Right lobe of liver (tissue), 6 donors: ENCODE measurements around the gene REN. TPM values are rescaled to one million over a fixed set of nuclear protein-coding genes. Genes with fewer than 3 reads are reported as not detected.

Source experiments
- ATAC-seq, 4 donors: fragments of 200-7000 bp; cut with Tn5 transposase; one replicate each; pipeline ENCODE4 v1.9.1; 2020; ENCODE audit warnings: mild to moderate bottlenecking in 4 of 4, moderate library complexity in 4 of 4
- DNase-seq, 3 donors: peaks; one replicate each; pipeline ENCODE4 v3.0.0-alpha.2; 2020
- H3K27ac ChIP-seq, 3 donors: fragments of 200-600 bp; one replicate each; pipeline ENCODE4 v1.8.0; 2022
- H3K27me3 ChIP-seq, 2 donors: fragments of 200-600 bp; one replicate each; pipeline ENCODE4 v1.8.0; 2022
- H3K36me3 ChIP-seq, 4 donors: fragments of 200-600 bp; sonication (generic) in 1 of 4; one replicate each; pipeline versions ENCODE4 v1.5.1 to v1.8.0; 2017 to 2022; ENCODE audit warnings: control low read depth in 1 of 4
- H3K4me1 ChIP-seq, 4 donors: fragments of 200-600 bp; sonication (generic) in 1 of 4; one replicate each; pipeline versions ENCODE4 v1.5.1 to v1.8.0; 2017 to 2022; ENCODE audit warnings: control low read depth in 1 of 4
- H3K4me3 ChIP-seq, 3 donors: fragments of 200-600 bp; one replicate each; pipeline ENCODE4 v1.8.0; 2022
- H3K9me3 ChIP-seq, 4 donors: fragments of 200-600 bp; sonication (generic) in 1 of 4; one replicate each; pipeline versions ENCODE4 v1.5.1 to v1.8.0; 2017 to 2022; ENCODE audit warnings: control low read depth in 1 of 4
- POLR2A ChIP-seq: fragments of 450-650 bp; IDR thresholded peaks from one replicate; pipeline ENCODE4 v1.6.1; 2017; ENCODE audit warnings: antibody characterized with exemption, mild to moderate bottlenecking
- WGBS: methylation state at CpG from one replicate; pipeline ENCODE4 v1.1.6; 2018; ENCODE audit warnings: low coverage, low lambda C conversion rate; ENCODE audit not compliant: insufficient coverage; ENCODE audit errors: missing lambda C conversion rate; 5-methylcytosine and 5-hydroxymethylcytosine counted together
- intact Hi-C, 2 donors: fragments of 100-400 bp; cut with DNase I; formaldehyde crosslinking; loops; one replicate each; pipeline versions ENCODE4 v1.11.2 to v1.14.1; 2022
- total RNA-seq, 6 experiments: library from RNA; depleted of rRNA in 2 of 6; stranded (reverse); fragments of >200 nt in 2 of 6; fragmentation: NEBNext Ultra II Directional in 3 of 6; extraction: Animal tissue kit (Norgen Biotek cat#: 25700) in 3 of 6; gene quantifications; one replicate each; pipeline versions ENCODE4 v1.1.0 to v1.2.4, GENCODE V29; 2016 to 2023
- TF ChIP-seq, protein P1 (sequence below), 4 donors: fragments of 200-600 bp in 3 of 4; fragments of 450-650 bp in 1 of 4; IDR thresholded peaks; one replicate each; pipeline versions ENCODE4 v1.5.1 to v1.8.0; 2016 to 2022; ENCODE audit warnings: antibody characterized with exemption in 4 of 4, mild to moderate bottlenecking in 2 of 4
- donor health status: DM: no; HTN: yes; CAD: no.
- donor health status: DM: no; HTN: no; CAD: no.
- donor health status: DM: no; HTN: no; CAD: no.
- donor health status: DM: no; HTN: yes; CAD: no.
- donor health status: DM: no; HTN: yes; CAD: no.

The REN gene
- total RNA-seq, 6 experiments from 2014 or later: 0.25 to 0.44 (median 0.27) TPM; not detected in 1

DNA sequence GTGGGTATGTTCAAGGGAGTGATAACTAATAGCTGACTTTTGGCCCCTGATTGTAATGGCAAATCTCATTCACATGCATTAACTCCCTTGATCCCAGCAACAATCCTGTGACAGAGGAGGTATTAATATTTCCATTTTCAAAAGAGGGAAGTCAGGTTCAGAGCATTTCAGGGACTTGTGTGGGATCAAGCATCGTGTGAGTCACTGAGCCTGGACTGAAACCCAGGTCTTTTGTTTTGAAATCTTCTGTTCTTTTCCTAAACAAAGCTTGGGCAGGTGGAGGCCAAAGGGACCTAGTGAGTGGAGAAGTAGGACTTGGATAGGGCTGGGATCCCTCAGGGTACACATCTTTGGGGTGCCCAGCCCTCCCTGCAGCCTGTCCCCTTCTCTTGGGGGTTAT is 52.2 kb downstream of the REN start:
- intact Hi-C loops: no loop called here
- Histone ChIP-seq H3K27ac (no peak overlapping the region), H3K27me3 (no peaks in the 10 kb centered on the region), H3K9me3 (no peaks in the 10 kb centered on the region), H3K4me1 (no peaks in the 10 kb centered on the region), H3K4me3 (no peak overlapping the region), H3K36me3 (peaks cover 0 to 14% (median 6%) of the 10 kb centered on the region in 4 donors)
- no peak for TF ChIP-seq POLR2A
- TF ChIP-seq, protein P1, sequence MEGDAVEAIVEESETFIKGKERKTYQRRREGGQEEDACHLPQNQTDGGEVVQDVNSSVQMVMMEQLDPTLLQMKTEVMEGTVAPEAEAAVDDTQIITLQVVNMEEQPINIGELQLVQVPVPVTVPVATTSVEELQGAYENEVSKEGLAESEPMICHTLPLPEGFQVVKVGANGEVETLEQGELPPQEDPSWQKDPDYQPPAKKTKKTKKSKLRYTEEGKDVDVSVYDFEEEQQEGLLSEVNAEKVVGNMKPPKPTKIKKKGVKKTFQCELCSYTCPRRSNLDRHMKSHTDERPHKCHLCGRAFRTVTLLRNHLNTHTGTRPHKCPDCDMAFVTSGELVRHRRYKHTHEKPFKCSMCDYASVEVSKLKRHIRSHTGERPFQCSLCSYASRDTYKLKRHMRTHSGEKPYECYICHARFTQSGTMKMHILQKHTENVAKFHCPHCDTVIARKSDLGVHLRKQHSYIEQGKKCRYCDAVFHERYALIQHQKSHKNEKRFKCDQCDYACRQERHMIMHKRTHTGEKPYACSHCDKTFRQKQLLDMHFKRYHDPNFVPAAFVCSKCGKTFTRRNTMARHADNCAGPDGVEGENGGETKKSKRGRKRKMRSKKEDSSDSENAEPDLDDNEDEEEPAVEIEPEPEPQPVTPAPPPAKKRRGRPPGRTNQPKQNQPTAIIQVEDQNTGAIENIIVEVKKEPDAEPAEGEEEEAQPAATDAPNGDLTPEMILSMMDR (IDR thresholded peaks at IDR 0.05): no peak
- DNase-seq: no peak
- WGBS: 56% methylated on average over 1 of the region's 1 CpG
- no peak for ATAC-seq

DNA sequence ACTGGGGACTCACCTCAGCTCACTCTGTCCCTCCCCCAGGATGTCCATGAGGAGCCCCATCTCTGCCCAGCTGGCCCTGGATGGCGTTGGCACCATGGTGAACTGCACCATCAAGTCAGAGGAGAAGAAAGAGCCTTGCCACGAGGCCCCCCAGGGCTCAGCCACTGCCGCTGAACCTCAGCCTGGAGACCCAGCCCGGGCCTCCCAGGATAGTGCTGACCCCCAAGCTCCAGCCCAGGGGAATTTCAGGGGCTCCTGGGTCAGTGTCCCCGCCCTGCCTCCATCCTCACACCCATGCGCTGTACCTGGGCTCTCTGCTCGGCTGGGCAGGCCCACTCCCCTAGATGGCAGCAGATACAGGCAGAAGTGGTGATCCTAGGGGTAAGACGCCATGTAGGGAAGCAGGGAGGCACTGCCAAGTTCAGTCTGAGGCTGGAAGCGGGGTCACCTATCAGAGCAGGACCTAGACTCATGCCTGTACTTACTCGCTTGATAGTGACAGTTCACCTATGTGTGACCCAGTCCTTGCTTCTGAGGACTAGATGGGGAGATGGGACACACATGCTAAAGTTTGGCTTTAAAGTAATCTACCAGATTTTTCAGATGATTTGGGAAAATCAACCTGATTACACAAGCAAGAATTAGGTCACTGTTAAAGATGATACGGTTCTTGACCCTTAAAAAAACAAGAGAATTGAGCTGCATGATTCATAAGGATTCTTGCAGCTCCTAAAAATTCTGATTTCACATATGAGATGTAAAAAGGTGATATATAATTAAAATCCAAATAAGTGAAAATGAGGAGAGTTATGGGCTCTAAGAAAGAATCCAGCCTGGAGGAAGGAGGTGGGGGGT is 53.0 kb downstream of the REN start:
- Histone ChIP-seq H3K4me3 (no peak overlapping the region), H3K4me1 (no peaks in the 10 kb centered on the region), H3K27me3 (no peaks in the 10 kb centered on the region), H3K9me3 (no peaks in the 10 kb centered on the region), H3K36me3 (peaks cover 0 to 14% (median 6%) of the 10 kb centered on the region in 4 donors), H3K27ac (no peak overlapping the region)
- no peak for TF ChIP-seq POLR2A
- TF ChIP-seq, protein P1 (IDR thresholded peaks at IDR 0.05): no peak
- ATAC-seq (peak in 2 of 4 donors; percentile 9 to 12), DNase-seq (no peak)
- 57% methylated on average over 5 of the region's 11 CpGs for WGBS
- intact Hi-C loops: no loop called here

DNA sequence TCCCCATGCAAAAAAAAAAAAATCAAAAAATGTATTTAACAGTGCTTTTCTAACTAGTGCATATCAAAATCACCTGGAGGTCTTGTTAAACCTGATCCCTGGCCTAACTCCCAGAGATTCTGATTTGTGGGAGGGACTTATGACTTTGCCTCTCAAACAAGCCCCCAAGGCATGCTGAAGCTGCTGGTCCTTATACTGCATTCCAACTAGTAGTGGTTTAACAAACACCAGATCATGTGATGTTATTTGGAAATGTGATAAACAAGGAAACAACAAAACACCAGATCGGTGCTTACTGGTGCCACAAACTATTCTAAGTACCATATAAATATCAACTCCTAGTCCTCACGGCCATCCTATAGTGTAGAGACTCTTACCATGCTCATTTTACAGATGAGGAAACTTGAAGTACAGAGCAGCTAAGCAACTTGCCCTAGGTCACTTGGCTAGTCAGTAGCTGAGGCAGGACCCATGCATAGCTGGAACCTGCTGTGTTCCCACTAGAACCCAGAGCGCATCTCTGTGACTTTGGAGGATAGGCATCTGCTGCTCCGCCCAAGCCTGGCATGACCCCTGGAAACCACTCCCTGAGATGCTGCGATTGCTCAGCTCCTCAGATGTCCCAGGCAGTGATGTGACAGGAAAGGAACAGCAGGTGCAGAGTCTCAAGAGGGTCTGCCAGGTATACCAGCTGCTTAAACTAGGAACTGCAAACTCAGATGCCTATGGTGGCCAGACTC is 55.1 kb downstream of the REN start:
- H3K4me3 ChIP-seq: no peak overlapping the region
- no peak for DNase-seq
- intact Hi-C loops: no loop called here

DNA sequence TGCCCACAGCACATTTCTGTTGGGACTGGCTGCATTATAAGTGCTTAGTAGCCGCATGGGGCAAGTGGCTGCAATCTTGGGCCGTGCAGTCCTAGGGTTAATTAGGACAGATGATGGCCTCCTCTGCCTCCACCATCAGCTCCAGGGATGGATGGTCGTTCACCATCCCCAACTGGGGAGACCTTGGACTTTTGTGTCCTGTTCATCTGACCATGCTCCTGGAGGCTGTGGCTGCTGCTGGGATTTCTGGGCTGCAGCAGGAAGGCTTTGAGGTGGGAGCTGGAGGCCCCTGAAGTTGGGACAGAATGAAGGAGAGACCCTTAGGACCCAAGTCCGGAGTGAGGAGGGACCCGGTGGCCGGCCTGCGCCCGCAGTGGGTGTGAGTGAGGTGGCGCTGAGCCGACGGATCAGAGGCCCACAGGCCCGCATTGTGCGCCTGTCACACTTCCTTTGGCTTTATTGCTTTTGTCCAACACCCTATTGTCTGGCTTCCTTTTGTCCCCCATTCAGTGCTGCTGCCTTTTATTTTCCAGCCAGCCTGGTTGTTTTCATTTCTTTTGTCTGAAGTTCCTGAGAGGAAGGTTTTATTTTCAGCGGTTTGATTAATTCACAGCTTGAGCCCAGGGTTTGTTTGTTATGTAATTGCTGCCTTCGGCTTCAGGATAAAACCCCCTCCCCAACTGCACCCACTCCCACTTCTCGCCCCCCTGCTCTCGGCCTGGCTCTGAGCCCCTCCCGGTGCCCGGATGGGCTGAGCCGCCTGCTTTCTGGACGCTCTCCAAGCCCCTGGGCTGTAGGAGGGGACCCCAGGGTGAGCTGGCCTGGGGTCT is 57.6 kb downstream of the REN start:
- intact Hi-C loops: no loop called here
- no peak overlapping the region for H3K27ac ChIP-seq
- DNase-seq (no peak), ATAC-seq (peak; percentile 31 to 58 (median 48))
- no peaks in the 10 kb centered on the region for H3K9me3 ChIP-seq
- peaks cover 0 to 5% (median 1%) of the 10 kb centered on the region in 4 donors for H3K4me1 ChIP-seq
- no peak for TF ChIP-seq POLR2A
- TF ChIP-seq, protein P1 (IDR thresholded peaks at IDR 0.05): no peak
- WGBS: 59% methylated on average over 12 of the region's 21 CpGs
- no peak overlapping the region for H3K4me3 ChIP-seq
- H3K36me3 ChIP-seq: no peaks in the 10 kb centered on the region
- H3K27me3 ChIP-seq: no peaks in the 10 kb centered on the region

More for the DNA sequence above, 55.1 kb downstream of the REN start:
- TF ChIP-seq, protein P1 (IDR thresholded peaks at IDR 0.05): no peak
- no peak for TF ChIP-seq POLR2A
- Histone ChIP-seq H3K27me3 (no peaks in the 10 kb centered on the region), H3K27ac (no peak overlapping the region), H3K4me1 (no peaks in the 10 kb centered on the region), H3K36me3 (no peaks in the 10 kb centered on the region), H3K9me3 (no peaks in the 10 kb centered on the region)
- 55% methylated on average over 1 of the region's 5 CpGs for WGBS
- ATAC-seq: no peak
